Vagina (tissue), 2 donors: Measurements from ENCODE around the gene COMMD4.
"Not testable (repeated sequence)": the region's sequence is repeated elsewhere in the genome, so short reads cannot be mapped to it uniquely, and the experiment has no call there.

Experiments used
- CTCF ChIP-seq, 3 experiments: fragments of 450-650 bp in 2 of 3; fragments of 200-600 bp in 1 of 3; sonication (generic) in 1 of 3; IDR thresholded peaks; one replicate each; pipeline ENCODE4 v1.5.1; 2017 to 2019; ENCODE audit warnings: antibody characterized with exemption in 3 of 3, mild to moderate bottlenecking in 2 of 3, moderate library complexity in 2 of 3
- POLR2A ChIP-seq, 2 donors: fragments of 450-650 bp; IDR thresholded peaks; one replicate each; pipeline ENCODE4 v1.6.1; 2017; ENCODE audit warnings: antibody characterized with exemption in 2 of 2, mild to moderate bottlenecking in 2 of 2, moderate library complexity in 2 of 2

GRCh38 chr15:75343953-75344352, 8.1 kb downstream of the COMMD4 start:
- not testable (repeated sequence) for TF ChIP-seq CTCF, POLR2A (IDR thresholded peaks at IDR 0.05)
